ENCODE results near the gene RBM3.

RBM3 gene

DNA sequence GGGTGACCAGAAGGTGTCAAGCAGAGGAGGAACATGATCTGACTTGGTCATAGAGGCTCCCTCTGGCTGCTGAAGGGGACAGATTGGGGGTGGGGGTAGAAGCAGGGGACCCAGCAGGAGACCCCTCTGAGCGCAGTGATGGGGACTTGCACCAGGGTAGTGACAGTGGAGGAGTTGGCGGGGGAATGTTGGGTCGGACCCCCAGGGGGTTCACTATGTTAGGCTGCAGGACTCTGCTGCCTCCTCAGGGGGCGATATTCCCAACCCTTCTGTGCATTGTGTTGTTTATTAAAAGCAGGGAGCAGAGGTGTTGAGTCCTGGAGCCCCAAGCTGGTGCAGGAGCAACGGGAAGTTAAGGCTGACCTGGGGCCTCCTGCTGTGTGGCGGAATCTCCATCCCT is 31.8 kb downstream of the RBM3 start:
- no peak overlapping the region for H3K4me3 ChIP-seq (ENCODE audit: low read length)
- DNase-seq (ENCODE audit: low read depth, low spot score) = no peak

DNA sequence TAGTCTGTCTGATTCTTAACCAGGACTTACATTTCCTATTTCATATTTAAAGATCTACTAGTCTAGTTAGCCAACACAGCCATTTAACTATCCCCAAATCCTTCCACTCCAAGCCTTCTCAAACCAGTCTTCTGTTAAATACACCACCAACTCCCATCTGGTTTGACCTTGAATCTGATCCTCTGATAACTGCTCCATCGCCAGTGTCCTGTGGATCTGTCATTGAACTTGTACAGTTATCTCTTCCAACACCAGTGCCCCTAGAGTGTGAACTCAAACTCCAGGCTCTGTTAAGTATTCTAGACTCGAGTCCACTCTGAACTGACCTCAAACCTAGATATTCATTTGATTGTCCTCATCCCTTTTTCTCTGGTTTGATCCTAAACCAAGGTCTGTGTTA is 37.4 kb downstream of the RBM3 start:
- H3K4me3 ChIP-seq (ENCODE audit: low read length) = no peak overlapping the region
- no peak for DNase-seq (ENCODE audit: low read depth, low spot score)

DNA sequence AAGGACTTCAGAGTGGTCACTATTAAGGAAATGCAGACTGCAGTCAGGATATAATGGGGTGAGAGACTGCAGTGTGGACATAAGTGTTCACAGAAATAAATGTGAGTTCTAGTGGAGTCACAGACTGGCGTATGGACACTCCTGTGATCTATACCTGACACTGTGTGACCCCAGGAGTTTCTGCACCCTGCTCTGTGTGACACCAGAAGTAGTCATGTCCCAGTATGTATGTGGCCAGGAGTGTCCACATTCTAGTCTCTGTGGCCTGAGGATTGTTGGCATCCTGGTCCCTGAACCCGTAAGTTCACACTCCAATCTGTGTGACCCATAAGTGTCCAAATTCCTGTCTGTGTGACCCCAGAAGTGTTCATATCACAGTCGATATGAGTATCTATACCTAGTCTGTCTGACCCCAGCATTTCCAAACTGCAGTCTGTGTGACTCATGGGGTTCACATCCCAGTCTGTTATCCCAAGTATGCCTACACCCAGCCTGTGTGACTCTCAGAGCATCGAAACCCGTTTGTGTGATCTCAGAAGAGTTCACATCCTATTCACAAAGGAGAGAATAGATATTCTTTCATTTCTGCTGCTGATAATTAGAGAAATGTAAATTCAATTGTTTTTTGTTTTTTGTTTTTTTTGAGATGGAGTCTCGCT is 39.3 kb downstream of the RBM3 start:
- H3K4me3 ChIP-seq (ENCODE audit: low read length) = no peak overlapping the region
- no peak for DNase-seq (ENCODE audit: low read depth, low spot score)

DNA sequence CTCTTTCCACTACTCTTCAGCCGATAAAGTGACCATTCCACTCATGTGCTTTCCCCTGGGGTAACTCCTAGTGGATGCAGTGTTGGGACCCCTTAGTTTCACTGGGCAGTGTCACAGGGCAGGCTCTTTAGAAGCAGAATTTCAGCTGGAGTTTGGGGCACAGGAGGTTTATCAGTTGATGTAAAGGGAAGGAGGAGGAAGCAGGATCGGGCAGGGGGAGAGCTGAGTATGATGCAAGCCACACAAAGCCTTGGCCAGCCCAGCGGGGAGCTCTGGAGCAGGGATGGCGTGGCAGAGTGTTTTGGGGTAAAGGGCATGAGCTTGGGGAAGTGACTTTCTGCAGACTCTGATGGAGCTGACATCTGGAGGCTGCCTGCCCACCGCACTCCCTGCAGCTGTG is 42.3 kb downstream of the RBM3 start:
- no peak overlapping the region for H3K4me3 ChIP-seq (ENCODE audit: low read length)
- no peak for DNase-seq (ENCODE audit: low read depth, low spot score)

DNA sequence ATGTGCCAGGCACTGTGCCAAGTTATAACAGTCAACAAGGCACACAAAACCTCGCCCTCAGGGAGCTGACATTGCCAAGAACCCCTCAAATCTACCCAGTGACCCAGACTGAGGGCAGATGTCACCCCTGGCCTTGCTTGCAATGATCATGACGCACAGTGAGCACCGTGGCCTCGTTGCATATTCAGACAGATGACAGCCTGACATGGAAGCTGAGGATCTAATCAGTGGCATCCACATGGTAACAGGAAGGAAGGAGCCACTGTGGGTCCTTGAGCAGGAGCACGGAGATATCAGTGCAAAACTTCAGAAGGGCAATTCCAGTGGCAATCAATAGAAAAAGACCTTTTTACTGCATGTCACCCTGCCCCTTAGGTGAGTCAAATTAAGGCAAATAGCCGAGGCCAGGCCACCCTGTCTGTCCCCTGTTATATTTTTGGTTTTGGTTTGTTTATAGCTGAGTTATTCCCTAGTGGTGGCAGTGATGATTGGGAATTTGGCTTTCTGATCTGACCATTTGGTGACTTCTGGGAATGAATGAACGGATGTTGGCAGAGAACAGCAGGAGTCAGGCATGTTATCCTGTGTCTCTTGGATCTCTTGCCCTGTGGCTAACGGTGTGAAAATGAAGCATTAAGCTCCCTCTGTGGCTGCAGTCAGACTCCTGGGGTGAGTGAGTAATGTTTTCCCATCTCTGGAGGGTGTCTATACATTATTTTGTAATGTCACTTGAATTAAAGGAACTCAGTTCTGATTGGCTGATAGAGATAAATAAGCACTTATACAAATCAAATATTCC is 43.5 kb downstream of the RBM3 start:
- DNase-seq (ENCODE audit: low read depth, low spot score) = no peak

DNA sequence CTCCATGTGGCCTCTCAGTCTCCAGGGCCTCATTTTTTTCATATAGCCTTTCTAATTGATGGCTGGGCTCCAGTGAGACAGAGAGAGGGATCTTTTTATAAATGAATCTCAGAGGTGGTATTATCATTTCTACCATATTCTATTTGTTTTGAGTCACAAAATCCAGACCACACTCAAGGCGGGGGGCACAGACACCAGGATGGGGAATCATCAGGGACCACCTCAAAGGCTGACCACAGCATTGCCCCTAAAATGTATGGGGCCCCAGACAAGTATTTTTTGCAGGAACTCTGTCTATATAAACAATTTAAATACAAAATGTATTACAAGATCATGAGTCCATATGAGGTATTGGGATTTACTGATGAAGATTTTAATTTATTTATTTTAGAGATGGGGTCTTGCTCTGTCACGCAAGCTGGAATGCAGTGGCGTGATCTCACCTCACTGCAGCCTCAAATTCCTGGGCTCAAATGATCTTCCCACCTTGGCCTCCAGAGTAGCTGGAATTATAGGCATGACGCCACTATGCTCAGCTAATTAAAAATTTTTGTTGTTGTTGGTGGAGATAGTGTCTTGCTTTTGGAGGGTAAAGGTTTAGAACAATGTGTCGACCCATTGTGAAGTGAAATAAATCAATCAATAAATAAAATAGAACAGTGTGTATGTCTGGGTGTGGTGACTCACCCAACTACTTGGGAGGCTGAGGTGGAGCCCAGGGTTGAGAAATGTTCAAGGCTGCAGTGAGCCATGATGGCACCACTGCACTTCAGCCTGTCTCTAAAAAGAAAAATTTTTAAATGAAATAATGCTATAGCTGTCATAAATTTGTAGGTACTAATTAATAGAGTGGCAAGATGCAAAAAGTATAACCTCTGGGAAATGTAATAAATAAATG is 52.4 kb downstream of the RBM3 start:
- no peak overlapping the region for H3K4me3 ChIP-seq (ENCODE audit: low read length)
- DNase-seq (ENCODE audit: low read depth, low spot score) = no peak

More for the DNA sequence above, 43.5 kb downstream of the RBM3 start:
- H3K4me3 ChIP-seq (ENCODE audit: low read length) = no peak overlapping the region
